Stomach (tissue), 9 donors: ENCODE data around the gene KIFBP. TPM values are rescaled to one million over a fixed set of nuclear protein-coding genes. Genes with fewer than 3 reads are reported as not detected.
A peak's percentile ranks its signal among the peaks of the same experiment; 100 is the strongest.

Experiments used
- DNase-seq, 2 donors: peaks; one replicate each; pipeline versions ENCODE4 v3.0.0 to v3.0.0-alpha.2; 2013 to 2019
- H3K27ac ChIP-seq, 5 donors: fragments of 200-600 bp in 4 of 5; sonication (generic) in 4 of 5; one replicate each; pipeline ENCODE4 v1.5.1; 2013 to 2019; ENCODE audit warnings: mild to moderate bottlenecking in 1 of 5, moderate library complexity in 1 of 5
- H3K27me3 ChIP-seq, 3 donors: fragments of 200-600 bp; sonication (generic); one replicate each; pipeline ENCODE4 v1.5.1; 2017 to 2019; ENCODE audit warnings: mixed run types in 1 of 3
- H3K36me3 ChIP-seq, 4 donors: fragments of 200-600 bp; sonication (generic); 1 replicate in 3 of 4; 2 replicates in 1 of 4; pipeline ENCODE4 v1.5.1; 2016 to 2019
- H3K4me1 ChIP-seq, 4 donors: fragments of 200-600 bp; sonication (generic); one replicate each; pipeline ENCODE4 v1.5.1; 2016 to 2019
- H3K4me3 ChIP-seq, 4 donors: fragments of 200-600 bp; sonication (generic) in 3 of 4; one replicate each; pipeline ENCODE4 v1.5.1; 2016 to 2019; ENCODE audit warnings: mild to moderate bottlenecking in 1 of 4
- H3K9me3 ChIP-seq, 4 donors: fragments of 200-600 bp; sonication (generic); one replicate each; pipeline ENCODE4 v1.5.1; 2016 to 2019
- EP300 ChIP-seq: sonication (generic); formaldehyde crosslinking; IDR thresholded peaks from one replicate; pipeline ENCODE4 v1.6.1; 2017; ENCODE audit warnings: antibody characterized with exemption
- POLR2A ChIP-seq, 4 donors: fragments of 450-650 bp; IDR thresholded peaks; one replicate each; pipeline ENCODE4 v1.6.1; 2016; ENCODE audit warnings: antibody characterized with exemption in 4 of 4, control low read depth in 2 of 4, mild to moderate bottlenecking in 1 of 4, moderate library complexity in 1 of 4
- POLR2AphosphoS5 ChIP-seq, 3 donors: sonication (generic); formaldehyde crosslinking; IDR thresholded peaks; one replicate each; pipeline ENCODE4 v1.6.1; 2016; ENCODE audit warnings: antibody characterized with exemption in 3 of 3
- WGBS, 5 donors: extraction: QIAGEN DNeasy Blood & Tissue Kit in 3 of 5; methylation state at CpG; one replicate each; pipeline versions ENCODE4 v1.1.5 to v1.1.7; 2013 to 2018; 5-methylcytosine and 5-hydroxymethylcytosine counted together
- intact Hi-C: fragments of 100-400 bp; cut with DNase I; formaldehyde crosslinking; loops from one replicate; pipeline ENCODE4 v1.15.1; 2023; ENCODE audit warnings: low total_unique reads
- polyA plus RNA-seq, 3 donors: library from polyadenylated mRNA; stranded (reverse); fragments of 200-250 nt; gene quantifications; one replicate each; pipeline ENCODE4 v1.2.3, GENCODE V29; 2013
- total RNA-seq, 5 donors: library from RNA; depleted of rRNA; stranded (reverse); fragments of >200 nt; gene quantifications; one replicate each; pipeline versions ENCODE4 v1.1.0 to v1.2.3, GENCODE V29; 2014 to 2016
- TF ChIP-seq, protein P1 (sequence below), 7 experiments: fragments of 450-650 bp in 4 of 7; fragments of 200-600 bp in 3 of 7; sonication (generic) in 3 of 7; IDR thresholded peaks; one replicate each; pipeline ENCODE4 v1.5.1; 2016 to 2019; ENCODE audit warnings: antibody characterized with exemption in 7 of 7, control low read depth in 2 of 7, mild to moderate bottlenecking in 1 of 7
- donor health status: healthy with polysubstance abuse.
- donor health status: Bipolar disorder and iron deficiency.
- donor health status: healthy.

The KIFBP gene
- total and polyA plus RNA-seq, 8 donors: 2.3 to 26.7 (median 15.0) TPM

- Histone ChIP-seq H3K4me1 (no peaks in the 10 kb centered on the region), H3K9me3 (no peaks in the 10 kb centered on the region), H3K4me3 (no peak overlapping the region), H3K27me3 (no peaks in the 10 kb centered on the region), H3K27ac (no peak overlapping the region), H3K36me3 (peaks cover 53 to 99% (median 97%) of the 10 kb centered on the region in 4 donors)
- WGBS, 5 donors: 85 to 98% (median 95%) methylated on average over 1 of the region's 1 CpG
- TF ChIP-seq POLR2A (IDR thresholded peaks at IDR 0.05) (no peak), POLR2AphosphoS5 (IDR thresholded peaks at IDR 0.05) (no peak)
- TF ChIP-seq, protein P1, sequence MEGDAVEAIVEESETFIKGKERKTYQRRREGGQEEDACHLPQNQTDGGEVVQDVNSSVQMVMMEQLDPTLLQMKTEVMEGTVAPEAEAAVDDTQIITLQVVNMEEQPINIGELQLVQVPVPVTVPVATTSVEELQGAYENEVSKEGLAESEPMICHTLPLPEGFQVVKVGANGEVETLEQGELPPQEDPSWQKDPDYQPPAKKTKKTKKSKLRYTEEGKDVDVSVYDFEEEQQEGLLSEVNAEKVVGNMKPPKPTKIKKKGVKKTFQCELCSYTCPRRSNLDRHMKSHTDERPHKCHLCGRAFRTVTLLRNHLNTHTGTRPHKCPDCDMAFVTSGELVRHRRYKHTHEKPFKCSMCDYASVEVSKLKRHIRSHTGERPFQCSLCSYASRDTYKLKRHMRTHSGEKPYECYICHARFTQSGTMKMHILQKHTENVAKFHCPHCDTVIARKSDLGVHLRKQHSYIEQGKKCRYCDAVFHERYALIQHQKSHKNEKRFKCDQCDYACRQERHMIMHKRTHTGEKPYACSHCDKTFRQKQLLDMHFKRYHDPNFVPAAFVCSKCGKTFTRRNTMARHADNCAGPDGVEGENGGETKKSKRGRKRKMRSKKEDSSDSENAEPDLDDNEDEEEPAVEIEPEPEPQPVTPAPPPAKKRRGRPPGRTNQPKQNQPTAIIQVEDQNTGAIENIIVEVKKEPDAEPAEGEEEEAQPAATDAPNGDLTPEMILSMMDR (IDR thresholded peaks at IDR 0.05): no peak
- intact Hi-C loops: no loop called here
- no peak for DNase-seq
These were observed 7.5 kb upstream of the KIFBP start for GRCh38 chr10:68981074-68981473.

DNA sequence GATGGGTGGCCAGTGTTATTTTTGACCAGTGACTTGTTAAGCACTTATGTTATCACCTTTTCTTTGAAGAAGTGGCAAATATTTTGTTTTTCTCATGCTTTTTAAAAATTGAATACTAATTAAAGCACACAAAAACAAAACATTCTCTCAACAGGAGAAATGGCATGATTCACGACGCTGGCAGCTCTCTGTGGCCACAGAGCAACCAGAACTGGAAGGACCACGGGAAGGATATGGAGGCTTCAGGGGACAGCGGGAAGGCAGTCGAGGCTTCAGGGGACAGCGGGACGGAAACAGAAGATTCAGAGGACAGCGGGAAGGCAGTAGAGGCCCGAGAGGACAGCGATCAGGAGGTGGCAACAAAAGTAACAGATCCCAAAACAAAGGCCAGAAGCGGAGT lies 6.2 kb upstream of the KIFBP start:
- H3K4me1 ChIP-seq: peaks cover 0 to under 1% (median 0%) of the 10 kb centered on the region in 4 donors
- peaks cover 43 to 85% (median 83%) of the 10 kb centered on the region in 4 donors for H3K36me3 ChIP-seq
- no peak for DNase-seq
- no peaks in the 10 kb centered on the region for H3K9me3 ChIP-seq
- H3K27ac ChIP-seq: no peak overlapping the region
- TF ChIP-seq POLR2A (IDR thresholded peaks at IDR 0.05) (no peak), POLR2AphosphoS5 (IDR thresholded peaks at IDR 0.05) (no peak), EP300 (no peak)
- TF ChIP-seq, protein P1 (IDR thresholded peaks at IDR 0.05): no peak
- 92 to 97% (median 94%) methylated on average over 11 of the region's 11 CpGs for WGBS, 5 donors
- intact Hi-C loops: no loop called here
- H3K4me3 ChIP-seq: no peak overlapping the region
- no peaks in the 10 kb centered on the region for H3K27me3 ChIP-seq

DNA sequence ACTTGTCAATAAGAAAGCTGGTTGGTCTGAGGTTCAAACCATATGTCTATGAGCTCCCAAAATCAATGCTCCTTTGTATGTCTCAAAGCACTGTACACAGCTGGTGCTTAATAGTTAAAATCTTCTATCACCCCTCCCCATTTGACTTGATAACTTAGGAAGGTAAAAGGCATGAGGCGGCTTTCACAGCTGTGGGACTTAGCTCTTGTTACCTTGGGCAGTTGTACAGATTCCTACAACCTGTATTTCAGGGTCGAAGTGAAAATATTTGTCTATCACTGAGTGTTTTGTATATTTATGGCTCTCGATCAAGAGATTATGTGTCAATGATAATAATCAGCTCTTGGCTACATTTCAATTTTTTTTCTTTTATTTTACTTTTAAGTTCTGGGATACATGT lies 992 bp upstream of the KIFBP start:
- WGBS, 5 donors: 48 to 57% (median 51%) methylated on average over 3 of the region's 3 CpGs
- peaks cover 18 to 45% (median 33%) of the 10 kb centered on the region in 4 donors for H3K4me1 ChIP-seq
- intact Hi-C loops: no loop called here
- H3K9me3 ChIP-seq: no peaks in the 10 kb centered on the region
- H3K4me3 ChIP-seq: no peak overlapping the region
- no peak for TF ChIP-seq POLR2AphosphoS5 (IDR thresholded peaks at IDR 0.05)
- DNase-seq: no peak
- no peaks in the 10 kb centered on the region for H3K27me3 ChIP-seq
- H3K27ac ChIP-seq: peak overlapping the region in 1 of 5 donors; percentile 92
- peaks cover 6 to 33% (median 31%) of the 10 kb centered on the region in 4 donors for H3K36me3 ChIP-seq

GRCh38 chr10:68989317-68989990 lies 851 bp downstream of the KIFBP start:
- WGBS, 5 donors: 16 to 23% (median 18%) methylated on average over 22 of the region's 22 CpGs

More at GRCh38 chr10:68989317-68989990, 851 bp downstream of the KIFBP start:
- peak overlapping the region; percentile 86 to 92 (median 92) for H3K27ac ChIP-seq
- no peak for DNase-seq
- peaks cover 27 to 63% (median 47%) of the 10 kb centered on the region in 4 donors for H3K4me1 ChIP-seq
- TF ChIP-seq POLR2AphosphoS5 (IDR thresholded peaks at IDR 0.05) (no peak), POLR2A (IDR thresholded peaks at IDR 0.05) (no peak), EP300 (no peak)
- TF ChIP-seq, protein P1 (IDR thresholded peaks at IDR 0.05): no peak
- H3K36me3 ChIP-seq: peaks cover 0 to 15% (median 13%) of the 10 kb centered on the region in 4 donors
- H3K9me3 ChIP-seq: no peaks in the 10 kb centered on the region
- no peaks in the 10 kb centered on the region for H3K27me3 ChIP-seq
- intact Hi-C loops: no loop called here
- H3K4me3 ChIP-seq: peak overlapping the region; percentile 89 to 99 (median 96)
